Endothelial cell (in vitro differentiated cells): Measurements from ENCODE around the gene TNN. TPM values are rescaled to one million over a fixed set of nuclear protein-coding genes. Genes with fewer than 3 reads are reported as not detected.

Source experiments
- DNase-seq: peaks from one replicate; pipeline ENCODE4 v3.0.0; 2021; ENCODE audit warnings: low spot score
- H3K27ac Mint-ChIP-seq: one replicate; pipeline ENCODE4 v1.8.0; 2021; ENCODE audit warnings: mixed read lengths, inconsistent platforms; ENCODE audit not compliant: unreplicated experiment
- H3K27me3 Mint-ChIP-seq: one replicate; pipeline ENCODE4 v1.8.0; 2021; ENCODE audit warnings: mild to moderate bottlenecking, moderate library complexity, mixed read lengths, inconsistent platforms; ENCODE audit not compliant: unreplicated experiment
- H3K36me3 Mint-ChIP-seq: one replicate; pipeline ENCODE4 v1.8.0; 2021; ENCODE audit warnings: mild to moderate bottlenecking, low read depth, mixed read lengths, inconsistent platforms; ENCODE audit not compliant: unreplicated experiment
- H3K4me1 Mint-ChIP-seq: one replicate; pipeline ENCODE4 v1.8.0; 2021; ENCODE audit warnings: mild to moderate bottlenecking, mixed read lengths, inconsistent platforms; ENCODE audit not compliant: unreplicated experiment
- H3K4me3 Mint-ChIP-seq: one replicate; pipeline ENCODE4 v1.8.0; 2021; ENCODE audit warnings: mild to moderate bottlenecking, mixed read lengths, inconsistent platforms; ENCODE audit not compliant: unreplicated experiment
- H3K9me3 Mint-ChIP-seq: one replicate; pipeline ENCODE4 v1.8.0; 2021; ENCODE audit warnings: mixed read lengths, inconsistent platforms; ENCODE audit not compliant: unreplicated experiment
- CTCF ChIP-seq: fragments of 200-600 bp; sonication (generic); IDR thresholded peaks from one replicate; pipeline ENCODE4 v1.5.0; 2021; ENCODE audit warnings: antibody characterized with exemption; ENCODE audit not compliant: unreplicated experiment
- total RNA-seq: library from RNA; stranded (reverse); fragmentation: NEBNext Ultra II Directional; extraction: Animal tissue kit (Norgen Biotek cat#: 25700); gene quantifications from one replicate; pipeline ENCODE4 v1.2.1, GENCODE V29; 2021; ENCODE audit not compliant: unreplicated experiment

The TNN gene
- total RNA-seq, 1 donor from 2014 or later, result 4.1 TPM

- Mint-ChIP-seq H3K4me3 (no peak overlapping the region), H3K4me1 (no peaks in the 10 kb centered on the region), H3K27ac (no peak overlapping the region), H3K27me3 (no peaks in the 10 kb centered on the region), H3K9me3 (no peaks in the 10 kb centered on the region), H3K36me3 (no peaks in the 10 kb centered on the region)
- TF ChIP-seq CTCF, result no peak
- no peak for DNase-seq
Measured at GRCh38 chr1:175045519-175045918, 22.1 kb upstream of the TNN start.

GRCh38 chr1:175050992-175051391 lies 16.6 kb upstream of the TNN start:
- no peak for DNase-seq
- H3K36me3 Mint-ChIP-seq, result no peaks in the 10 kb centered on the region
- no peak overlapping the region for H3K4me3 Mint-ChIP-seq
- no peak for TF ChIP-seq CTCF
- no peaks in the 10 kb centered on the region for H3K9me3 Mint-ChIP-seq
- no peak overlapping the region for H3K27ac Mint-ChIP-seq
- no peaks in the 10 kb centered on the region for H3K4me1 Mint-ChIP-seq
- no peaks in the 10 kb centered on the region for H3K27me3 Mint-ChIP-seq

- H3K4me1 Mint-ChIP-seq, result no peaks in the 10 kb centered on the region
- no peak for DNase-seq
- H3K36me3 Mint-ChIP-seq, result no peaks in the 10 kb centered on the region
- H3K9me3 Mint-ChIP-seq, result no peaks in the 10 kb centered on the region
- H3K27me3 Mint-ChIP-seq, result no peaks in the 10 kb centered on the region
- no peak overlapping the region for H3K4me3 Mint-ChIP-seq
- no peak overlapping the region for H3K27ac Mint-ChIP-seq
- TF ChIP-seq CTCF, result no peak
Measured at GRCh38 chr1:175054736-175055135, 12.9 kb upstream of the TNN start.

GRCh38 chr1:175062339-175062738 lies 5.3 kb upstream of the TNN start:
- Mint-ChIP-seq H3K27me3 (no peaks in the 10 kb centered on the region), H3K27ac (no peak overlapping the region), H3K4me1 (peaks cover 4% of the 10 kb centered on the region), H3K9me3 (no peaks in the 10 kb centered on the region), H3K36me3 (no peaks in the 10 kb centered on the region), H3K4me3 (no peak overlapping the region)
- DNase-seq, result no peak
- TF ChIP-seq CTCF, result no peak

- H3K4me3 Mint-ChIP-seq, result no peak overlapping the region
- no peak for DNase-seq
- no peaks in the 10 kb centered on the region for H3K27me3 Mint-ChIP-seq
- H3K4me1 Mint-ChIP-seq, result peaks cover 8% of the 10 kb centered on the region
- H3K9me3 Mint-ChIP-seq, result no peaks in the 10 kb centered on the region
- no peak for TF ChIP-seq CTCF
- H3K36me3 Mint-ChIP-seq, result no peaks in the 10 kb centered on the region
- H3K27ac Mint-ChIP-seq, result no peak overlapping the region
Measured at GRCh38 chr1:175062858-175063257, 4.8 kb upstream of the TNN start.
